HG03460 (cell line): ENCODE data around the gene SELPLG.
"Not testable (repeated sequence)": the region's sequence is repeated elsewhere in the genome, so short reads cannot be mapped to it uniquely, and the experiment has no call there.

Source experiments
- ATAC-seq: cut with Tn5 transposase; IDR thresholded peaks from one replicate; pipeline ENCODE4 v1.9.1; 2021; ENCODE audit not compliant: unreplicated experiment

The SELPLG gene

GRCh38 chr12:108656247-108656646 is 22.6 kb upstream of the SELPLG start:
- ATAC-seq = not testable (repeated sequence)

GRCh38 chr12:108655812-108656175 is 22.1 kb upstream of the SELPLG start:
- not testable (repeated sequence) for ATAC-seq

DNA sequence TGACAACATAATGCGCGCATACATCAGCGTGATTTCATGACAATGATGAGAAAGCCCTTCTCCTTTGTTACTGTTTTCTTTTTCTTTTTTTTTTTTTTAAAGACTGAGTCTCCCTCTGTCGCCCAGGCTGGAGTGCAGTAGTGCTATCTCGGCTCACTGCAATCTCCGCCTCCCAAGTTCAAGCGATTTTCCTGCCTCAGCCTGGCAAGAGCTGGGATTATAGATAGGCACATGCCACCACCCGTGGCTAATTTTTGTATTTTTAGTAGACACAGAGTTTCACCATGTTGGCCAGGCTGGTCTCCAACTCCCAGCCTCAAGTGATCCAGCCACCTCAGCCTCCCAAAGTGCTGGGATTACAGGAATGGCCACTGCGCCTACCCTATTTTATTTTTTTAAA is 20.9 kb upstream of the SELPLG start:
- not testable (repeated sequence) for ATAC-seq

DNA sequence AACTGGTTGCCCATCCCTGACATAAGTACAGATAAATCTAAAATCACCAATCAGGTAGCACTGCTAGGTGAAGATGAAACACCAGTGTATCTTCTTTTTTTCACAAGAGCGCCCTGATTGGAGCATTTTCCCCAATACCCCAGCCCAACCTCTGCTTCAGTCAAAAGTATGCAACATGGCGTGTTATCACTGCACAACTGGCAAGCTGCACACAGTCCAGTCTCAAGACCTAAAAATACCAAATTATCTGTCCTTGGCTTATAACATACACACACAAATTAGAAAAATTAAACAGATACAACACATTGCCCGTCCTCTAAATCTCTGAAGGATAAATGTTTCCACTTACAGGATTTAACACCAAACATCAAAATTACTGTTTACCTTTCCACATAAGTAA is 20.2 kb upstream of the SELPLG start:
- no peak for ATAC-seq

DNA sequence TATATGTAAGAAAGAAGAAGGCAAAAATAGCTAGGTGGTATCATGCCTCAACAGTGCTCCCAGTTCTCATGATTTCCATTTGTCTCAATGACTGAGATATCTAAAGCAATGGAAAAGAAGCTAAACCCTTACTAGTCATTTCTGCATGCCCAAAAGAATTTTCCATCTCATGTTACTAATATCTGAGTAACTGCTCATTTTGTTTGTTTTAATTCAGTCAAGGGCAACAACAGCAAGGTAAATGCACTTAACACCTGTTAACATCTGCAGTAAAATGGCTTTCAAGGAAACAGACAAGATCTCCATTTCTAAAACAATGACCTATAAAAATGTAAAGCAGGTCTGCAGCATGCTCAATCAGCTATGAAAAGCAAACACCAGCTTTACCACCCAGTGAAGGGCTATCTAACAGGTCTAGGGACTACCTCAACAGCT is 19.4 kb upstream of the SELPLG start:
- ATAC-seq = no peak

GRCh38 chr12:108650083-108650482 is 16.4 kb upstream of the SELPLG start:
- no peak for ATAC-seq

GRCh38 chr12:108649669-108650068 is 16.0 kb upstream of the SELPLG start:
- ATAC-seq = no peak

- ATAC-seq = no peak
These were observed 15.4 kb upstream of the SELPLG start for GRCh38 chr12:108649126-108649525.

DNA sequence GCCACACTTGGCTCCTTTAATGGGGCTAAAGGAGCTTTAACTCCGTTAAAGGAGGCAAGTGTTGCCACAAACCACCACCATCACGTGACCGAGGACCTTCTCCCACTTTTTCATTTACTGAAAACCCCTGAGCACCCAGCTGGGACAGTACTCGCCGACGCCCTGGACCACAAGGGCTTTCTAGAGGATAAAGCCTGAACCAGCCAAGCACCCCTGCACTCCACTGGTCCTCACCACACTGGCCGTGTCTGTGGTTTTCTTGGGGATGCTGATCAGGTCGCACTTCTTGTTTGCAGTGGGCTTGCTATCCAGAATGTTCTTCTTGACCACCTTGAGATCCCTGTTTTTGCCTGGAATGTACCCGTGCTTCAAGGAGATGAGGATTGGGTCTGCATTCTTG is 14.7 kb upstream of the SELPLG start:
- ATAC-seq = no peak

- no peak for ATAC-seq
These were observed 14.0 kb upstream of the SELPLG start for GRCh38 chr12:108647585-108648287.

GRCh38 chr12:108646600-108647579 is 13.2 kb upstream of the SELPLG start:
- ATAC-seq = no peak

GRCh38 chr12:108645686-108646599 is 12.2 kb upstream of the SELPLG start:
- ATAC-seq = no peak

- no peak for ATAC-seq
These were observed 11.1 kb upstream of the SELPLG start for GRCh38 chr12:108644811-108645120.

GRCh38 chr12:108643941-108644810 is 10.5 kb upstream of the SELPLG start:
- ATAC-seq = no peak

GRCh38 chr12:108642899-108643654 is 9.4 kb upstream of the SELPLG start:
- ATAC-seq = no peak

DNA sequence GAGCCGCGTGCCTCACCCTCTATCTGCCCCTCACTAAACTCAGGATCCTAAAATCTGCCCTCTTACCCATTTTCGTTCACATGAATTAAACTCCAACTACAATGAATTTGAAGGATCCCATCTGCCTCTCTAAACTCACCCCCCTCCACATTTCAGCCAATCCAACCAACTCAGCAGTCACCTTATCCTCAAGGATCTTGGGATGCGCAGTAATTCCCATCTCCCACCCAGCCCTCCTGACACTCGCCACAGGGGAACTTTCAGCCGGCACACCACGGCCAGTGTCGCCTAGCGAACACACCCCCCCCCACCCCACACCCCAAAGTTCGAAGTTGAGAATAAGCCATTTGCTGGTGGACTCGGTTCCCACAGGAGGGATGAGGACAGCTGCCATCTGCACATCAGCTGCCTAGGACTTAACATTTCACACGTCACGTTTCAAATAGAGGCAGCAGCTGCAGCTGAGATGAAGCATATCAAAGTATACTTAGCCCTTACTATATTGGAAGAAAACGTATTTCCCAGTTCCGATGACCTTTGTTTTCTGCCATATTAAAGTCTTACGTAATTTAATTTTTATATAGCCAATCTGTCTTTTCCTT is 8.7 kb upstream of the SELPLG start:
- ATAC-seq = no peak

DNA sequence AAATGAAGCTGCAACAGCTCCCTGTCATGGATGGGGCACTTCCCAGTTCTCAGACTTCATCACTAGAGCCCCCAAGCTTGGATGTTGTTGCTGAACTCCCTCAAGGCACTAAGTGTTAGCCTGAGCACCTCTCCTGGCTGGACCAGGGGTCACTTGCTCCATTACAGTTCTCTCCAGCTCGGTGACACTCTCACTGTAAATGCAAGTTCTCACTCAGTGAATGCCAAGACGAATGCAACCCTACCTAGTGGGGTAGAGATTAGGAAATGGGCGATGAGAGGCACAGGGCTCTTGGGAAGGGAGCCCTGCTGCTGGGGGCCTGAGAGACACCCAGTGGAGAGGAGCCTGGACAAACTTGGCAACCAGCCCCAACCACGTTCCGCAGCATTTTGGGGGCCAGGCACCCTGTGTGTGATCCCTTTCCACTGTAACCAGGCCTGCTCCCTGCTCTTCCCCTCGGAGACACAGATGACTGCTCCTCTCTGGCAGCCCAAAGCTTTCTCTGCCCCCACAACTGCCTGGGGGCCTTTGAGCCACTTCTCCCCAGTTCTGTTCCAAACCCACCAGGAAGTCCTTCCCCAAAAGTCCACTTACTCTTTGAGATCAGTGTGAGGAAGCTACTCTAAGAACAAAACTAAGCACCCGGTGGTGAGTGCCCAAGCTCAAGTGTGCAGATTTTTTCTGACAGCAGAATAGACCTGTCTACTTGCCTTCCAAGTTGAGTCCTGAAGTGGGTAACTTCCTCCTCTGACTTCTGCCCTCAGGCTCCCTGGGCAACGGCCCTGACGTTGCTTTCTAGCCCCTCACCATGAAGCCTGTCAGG is 8.0 kb upstream of the SELPLG start:
- no peak for ATAC-seq

- no peak for ATAC-seq
These were observed 7.2 kb upstream of the SELPLG start for GRCh38 chr12:108640802-108641445.
